Activated CD8-positive, alpha-beta T cell treated with anti-CD3 and anti-CD28 coated beads for 36 hours (primary cell): Measurements from ENCODE around the gene SLC25A17. TPM values are rescaled to one million over a fixed set of nuclear protein-coding genes. Genes with fewer than 3 reads are reported as not detected.
"Not testable (repeated sequence)": the region's sequence is repeated elsewhere in the genome, so short reads cannot be mapped to it uniquely, and the experiment has no call there.

ENCODE experiments used
- ATAC-seq: fragments of 200-7000 bp; cut with Tn5 transposase; one replicate; pipeline ENCODE4 v1.10.0; 2021; ENCODE audit warnings: mild to moderate bottlenecking, moderate library complexity
- CTCF ChIA-PET: fragments of 350-600 bp; sonication (Branson Sonifier 250); formaldehyde crosslinking; loops from one replicate; lab custom pipeline; 2021; ENCODE audit warnings: antibody characterized with exemption; lab: Charles Lee
- POLR2A ChIA-PET: fragments of 350-600 bp; sonication (Branson Sonifier 250); formaldehyde crosslinking; loops from one replicate; lab custom pipeline; 2021; ENCODE audit warnings: antibody characterized with exemption; lab: Charles Lee
- DNase-seq: peaks from one replicate; pipeline ENCODE4 v3.0.0-alpha.2; 2020
- H3K27ac Mint-ChIP-seq: one replicate; pipeline ENCODE4 v1.8.0; 2021; ENCODE audit warnings: mild to moderate bottlenecking, mixed read lengths
- H3K27me3 Mint-ChIP-seq: one replicate; pipeline ENCODE4 v1.8.0; 2021; ENCODE audit warnings: mixed read lengths
- H3K36me3 Mint-ChIP-seq: one replicate; pipeline ENCODE4 v1.8.0; 2021; ENCODE audit warnings: low read depth, mixed read lengths
- H3K4me1 Mint-ChIP-seq: one replicate; pipeline ENCODE4 v1.8.0; 2021; ENCODE audit warnings: low read depth, mixed read lengths
- H3K4me3 Mint-ChIP-seq: one replicate; pipeline ENCODE4 v1.8.0; 2021; ENCODE audit warnings: mild to moderate bottlenecking, moderate library complexity, mixed read lengths
- H3K9me3 Mint-ChIP-seq: one replicate; pipeline ENCODE4 v1.8.0; 2021; ENCODE audit warnings: mixed read lengths
- intact Hi-C: fragments of 100-400 bp; cut with micrococcal nuclease; formaldehyde crosslinking; loops from one replicate; pipeline ENCODE4 v1.10.0; 2022
- total RNA-seq, 2 experiments: library from RNA; stranded (reverse); gene quantifications; one replicate each; pipeline ENCODE4 v1.2.3, GENCODE V29; 2021
- TF ChIP-seq, protein P1 (sequence below): fragments of 200-600 bp; IDR thresholded peaks from one replicate; pipeline ENCODE4 v1.8.0; 2022; ENCODE audit warnings: antibody characterized with exemption, mild to moderate bottlenecking

The SLC25A17 gene
- total RNA-seq, 2 experiments from 2014 or later: 28.0 to 34.8 TPM

DNA sequence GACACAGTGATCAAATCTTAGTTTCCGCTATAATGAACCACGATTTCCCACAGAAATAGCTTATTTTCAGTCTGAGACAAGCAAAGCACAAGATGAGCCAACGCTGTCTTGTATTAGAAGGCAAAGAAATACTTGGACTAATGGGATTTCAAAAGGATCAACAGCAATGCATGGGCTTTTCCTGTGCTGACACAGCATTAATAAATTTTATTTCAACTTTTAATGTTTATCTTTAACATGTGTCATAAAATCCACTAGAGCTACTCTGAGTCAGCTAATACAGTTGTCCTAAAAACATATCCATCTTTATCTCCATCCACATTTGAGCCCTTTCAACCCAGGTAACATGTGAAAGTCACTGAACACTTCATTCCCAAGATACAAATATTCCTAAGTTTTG, 15.5 kb upstream of the SLC25A17 start:
- POLR2A ChIA-PET: interaction anchor here (1.0 kb wide), 1 partner anchor 22 kb away, joined by 3 read pairs; the partner anchor contains the start of gene ST13
- peaks cover 39% of the 10 kb centered on the region for H3K36me3 Mint-ChIP-seq

DNA sequence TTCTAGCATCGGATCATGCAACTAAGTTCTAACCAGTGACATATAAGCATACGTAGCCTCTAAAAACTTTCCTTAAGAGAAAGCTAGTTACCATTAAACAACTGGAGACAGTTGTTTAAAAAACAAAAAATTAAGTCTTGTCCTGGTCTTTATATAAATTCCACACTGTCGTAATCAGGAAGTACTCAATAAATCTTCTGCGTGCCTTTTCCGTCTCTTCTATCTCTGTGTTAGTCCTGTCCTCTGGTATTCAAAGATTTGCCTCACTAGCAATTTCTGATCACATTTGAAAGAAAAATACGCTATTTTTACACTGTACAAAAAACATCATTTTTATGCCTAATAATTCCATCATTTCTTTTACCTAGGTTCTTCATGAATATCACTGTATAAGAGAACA, 10.0 kb upstream of the SLC25A17 start:
- ATAC-seq (no peak), DNase-seq (no peak)
- Mint-ChIP-seq H3K4me1 (no peaks in the 10 kb centered on the region), H3K36me3 (peaks cover 30% of the 10 kb centered on the region), H3K4me3 (no peak overlapping the region), H3K27ac (no peak overlapping the region), H3K27me3 (no peaks in the 10 kb centered on the region), H3K9me3 (no peaks in the 10 kb centered on the region)
- TF ChIP-seq, protein P1, sequence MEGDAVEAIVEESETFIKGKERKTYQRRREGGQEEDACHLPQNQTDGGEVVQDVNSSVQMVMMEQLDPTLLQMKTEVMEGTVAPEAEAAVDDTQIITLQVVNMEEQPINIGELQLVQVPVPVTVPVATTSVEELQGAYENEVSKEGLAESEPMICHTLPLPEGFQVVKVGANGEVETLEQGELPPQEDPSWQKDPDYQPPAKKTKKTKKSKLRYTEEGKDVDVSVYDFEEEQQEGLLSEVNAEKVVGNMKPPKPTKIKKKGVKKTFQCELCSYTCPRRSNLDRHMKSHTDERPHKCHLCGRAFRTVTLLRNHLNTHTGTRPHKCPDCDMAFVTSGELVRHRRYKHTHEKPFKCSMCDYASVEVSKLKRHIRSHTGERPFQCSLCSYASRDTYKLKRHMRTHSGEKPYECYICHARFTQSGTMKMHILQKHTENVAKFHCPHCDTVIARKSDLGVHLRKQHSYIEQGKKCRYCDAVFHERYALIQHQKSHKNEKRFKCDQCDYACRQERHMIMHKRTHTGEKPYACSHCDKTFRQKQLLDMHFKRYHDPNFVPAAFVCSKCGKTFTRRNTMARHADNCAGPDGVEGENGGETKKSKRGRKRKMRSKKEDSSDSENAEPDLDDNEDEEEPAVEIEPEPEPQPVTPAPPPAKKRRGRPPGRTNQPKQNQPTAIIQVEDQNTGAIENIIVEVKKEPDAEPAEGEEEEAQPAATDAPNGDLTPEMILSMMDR: no peak
- POLR2A ChIA-PET: no interaction called here
- CTCF ChIA-PET: interaction anchor here (0.6 kb wide), 1 partner anchor 146 kb away, joined by 3 read pairs; no protein-coding TSS in a partner anchor
- intact Hi-C loops: no loop called here

More for the DNA sequence above, 15.5 kb upstream of the SLC25A17 start:
- no peaks in the 10 kb centered on the region for H3K4me1 Mint-ChIP-seq
- TF ChIP-seq, protein P1: no peak
- no peak for DNase-seq
- ATAC-seq: no peak
- CTCF ChIA-PET: interaction anchor here (2.0 kb wide), 1 partner anchor 17 kb away, joined by 6 read pairs; no protein-coding TSS in a partner anchor
- no peaks in the 10 kb centered on the region for H3K27me3 Mint-ChIP-seq
- no peak overlapping the region for H3K4me3 Mint-ChIP-seq
- H3K9me3 Mint-ChIP-seq: no peaks in the 10 kb centered on the region
- intact Hi-C loops: no loop called here
- H3K27ac Mint-ChIP-seq: no peak overlapping the region

DNA sequence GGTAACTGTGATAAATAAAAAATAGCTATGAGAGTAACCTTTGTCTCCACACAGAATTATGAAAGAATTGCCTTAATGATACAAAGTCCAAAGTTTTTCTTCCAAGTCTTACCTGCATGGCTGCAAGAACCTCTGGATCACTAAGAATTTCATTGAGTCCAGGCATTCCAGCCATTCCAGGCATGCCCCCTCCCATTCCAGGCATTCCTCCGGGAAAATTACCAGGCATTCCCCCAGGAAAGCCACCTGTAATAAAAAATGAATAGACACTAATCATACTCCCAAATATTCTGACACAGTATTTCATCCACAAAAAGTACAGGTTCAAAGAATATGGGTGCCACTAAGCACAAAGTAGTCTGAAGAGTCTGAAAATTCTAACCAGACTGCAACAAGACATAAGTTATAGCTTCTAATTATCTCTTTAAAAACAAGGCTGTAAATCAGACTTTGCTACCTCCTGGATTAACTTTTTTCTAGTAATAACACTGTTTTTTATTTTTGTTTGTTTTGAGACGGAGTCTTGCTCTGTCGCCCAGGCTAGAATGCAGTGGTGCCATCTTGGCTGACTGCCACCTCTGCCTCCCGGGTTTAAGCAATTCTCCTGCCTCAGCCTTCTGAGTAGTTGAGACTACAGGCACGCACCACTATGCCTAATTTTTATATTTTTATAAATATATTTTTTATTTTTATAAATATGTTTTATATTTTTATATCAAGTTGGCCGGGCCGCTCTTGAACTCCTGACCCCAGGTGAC, 8.0 kb upstream of the SLC25A17 start:
- no peak for ATAC-seq
- Mint-ChIP-seq H3K9me3 (no peaks in the 10 kb centered on the region), H3K4me1 (no peaks in the 10 kb centered on the region), H3K4me3 (no peak overlapping the region), H3K27me3 (no peaks in the 10 kb centered on the region), H3K36me3 (peaks cover 24% of the 10 kb centered on the region), H3K27ac (no peak overlapping the region)
- ChIA-PET POLR2A (no interaction called here), CTCF (interaction anchor here (1.2 kb wide), 1 partner anchor 144 kb away, joined by 5 read pairs; no protein-coding TSS in a partner anchor)
- TF ChIP-seq, protein P1: no peak
- no peak for DNase-seq
- intact Hi-C loops: no loop called here

DNA sequence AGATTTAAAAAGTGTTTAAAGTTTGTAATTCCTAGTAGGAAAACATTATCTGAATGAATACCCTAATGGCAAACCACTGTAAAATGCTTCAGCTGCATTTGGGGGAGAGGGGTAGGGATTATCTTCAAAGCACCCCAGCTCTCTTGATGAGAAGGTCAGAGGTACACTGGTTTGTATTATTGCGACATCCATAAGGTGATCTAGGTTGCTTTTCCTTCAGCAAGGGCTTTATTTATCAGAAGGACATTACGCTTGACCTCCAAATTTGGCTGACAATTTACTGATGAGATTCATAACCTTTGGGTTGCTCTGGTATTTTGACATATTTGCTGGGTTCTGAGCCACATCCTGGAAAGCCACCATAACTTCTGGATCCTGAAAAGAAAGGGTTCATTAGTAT, 7.1 kb upstream of the SLC25A17 start:
- CTCF ChIA-PET: interaction anchor here (1.2 kb wide), 1 partner anchor 143 kb away, joined by 5 read pairs; no protein-coding TSS in a partner anchor
- H3K4me3 Mint-ChIP-seq, intact Hi-C loops, H3K4me1 Mint-ChIP-seq, H3K27ac Mint-ChIP-seq, DNase-seq, H3K27me3 Mint-ChIP-seq, POLR2A ChIA-PET, ATAC-seq, H3K9me3 Mint-ChIP-seq: not testable (repeated sequence)
- H3K36me3 Mint-ChIP-seq: peaks cover 21% of the 10 kb centered on the region

DNA sequence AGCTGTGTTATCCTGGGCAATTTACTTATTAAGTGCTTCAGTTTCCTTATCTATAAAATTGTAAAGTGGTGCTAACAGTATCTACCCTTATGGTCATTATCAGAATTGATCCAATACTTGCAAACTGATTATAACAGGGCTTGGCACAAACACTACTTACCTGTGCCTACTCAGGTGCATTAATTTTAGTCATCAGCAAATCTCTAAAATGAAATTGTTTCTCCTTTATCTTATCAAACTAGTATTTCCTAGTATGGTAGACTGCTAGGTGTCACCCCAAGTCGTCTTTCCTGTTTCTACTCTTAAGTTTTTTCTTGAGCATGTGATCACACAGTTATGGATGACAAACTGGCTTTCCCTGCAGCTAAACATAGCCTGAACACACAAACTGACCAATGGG, 4.3 kb upstream of the SLC25A17 start:
- ATAC-seq (no peak), DNase-seq (no peak)
- CTCF ChIA-PET: interaction anchor here (1.6 kb wide), 1 partner anchor 140 kb away, joined by 4 read pairs; no protein-coding TSS in a partner anchor
- no peak overlapping the region for H3K4me3 Mint-ChIP-seq
- H3K27me3 Mint-ChIP-seq: no peaks in the 10 kb centered on the region
- H3K9me3 Mint-ChIP-seq: no peaks in the 10 kb centered on the region
- TF ChIP-seq, protein P1: no peak
- POLR2A ChIA-PET: no interaction called here
- H3K36me3 Mint-ChIP-seq: peaks cover 10% of the 10 kb centered on the region
- intact Hi-C loops: no loop called here
- no peak overlapping the region for H3K27ac Mint-ChIP-seq
- peaks cover 8% of the 10 kb centered on the region for H3K4me1 Mint-ChIP-seq
